Endodermal cell (in vitro differentiated cells): Measurements from ENCODE around the gene PSMA2. TPM values are rescaled to one million over a fixed set of nuclear protein-coding genes. Genes with fewer than 3 reads are reported as not detected.
A peak's percentile ranks its signal among the peaks of the same experiment; 100 is the strongest.

Experiments
- DNase-seq: peaks from one replicate; pipeline ENCODE4 v3.0.0-alpha.2; 2017
- H3K27ac ChIP-seq: 2 replicates; pipeline ENCODE4 v1.5.1; 2013; ENCODE audit warnings: mild to moderate bottlenecking, low read depth, low read length, moderate library complexity
- H3K27me3 ChIP-seq: 2 replicates; pipeline ENCODE4 v1.6.1; 2013; ENCODE audit warnings: mild to moderate bottlenecking, low read length, moderate library complexity; ENCODE audit not compliant: insufficient read depth, control insufficient read depth, poor library complexity, severe bottlenecking
- H3K36me3 ChIP-seq: 2 replicates; pipeline ENCODE4 v1.7.0; 2013; ENCODE audit warnings: mild to moderate bottlenecking, low read length, moderate library complexity; ENCODE audit not compliant: control insufficient read depth, insufficient read depth
- H3K4me1 ChIP-seq: one replicate; pipeline ENCODE4 v1.7.0; 2013; ENCODE audit warnings: low read length; ENCODE audit not compliant: control insufficient read depth, insufficient read depth
- H3K4me3 ChIP-seq: 2 replicates; pipeline ENCODE4 v1.5.1; 2013; ENCODE audit warnings: mild to moderate bottlenecking, low read length, moderate library complexity
- H3K9ac ChIP-seq: 2 replicates; pipeline ENCODE4 v1.6.1; 2013; ENCODE audit warnings: mild to moderate bottlenecking, low read length, moderate library complexity; ENCODE audit not compliant: poor library complexity, severe bottlenecking; ENCODE audit errors: extremely low read depth
- H3K9me3 ChIP-seq: 2 replicates; pipeline ENCODE4 v1.6.1; 2013; ENCODE audit warnings: mild to moderate bottlenecking, low read length, moderate library complexity; ENCODE audit not compliant: control insufficient read depth
- H3K27ac Mint-ChIP-seq: 2 replicates; pipeline ENCODE4 v1.8.0; 2020; ENCODE audit warnings: mixed read lengths
- H3K27me3 Mint-ChIP-seq: 2 replicates; pipeline ENCODE4 v1.8.0; 2021; ENCODE audit warnings: mild to moderate bottlenecking, mixed read lengths; ENCODE audit not compliant: insufficient read depth
- H3K36me3 Mint-ChIP-seq: 2 replicates; pipeline ENCODE4 v1.8.0; 2020; ENCODE audit warnings: low read depth, mixed read lengths
- H3K4me1 Mint-ChIP-seq: 2 replicates; pipeline ENCODE4 v1.8.0; 2020; ENCODE audit warnings: mixed read lengths
- H3K4me3 Mint-ChIP-seq: 2 replicates; pipeline ENCODE4 v1.8.0; 2020; ENCODE audit warnings: mild to moderate bottlenecking, moderate library complexity, mixed read lengths
- H3K9me3 Mint-ChIP-seq: 2 replicates; pipeline ENCODE4 v1.8.0; 2020; ENCODE audit warnings: mild to moderate bottlenecking, mixed read lengths
- WGBS, 2 experiments: methylation state at CpG; one replicate each; pipeline versions ENCODE4 v1.1.5 to v1.1.7; 2013; ENCODE audit warnings: missing lambda C conversion rate in 2 of 2, mixed read lengths in 1 of 2; ENCODE audit not compliant: insufficient coverage in 1 of 2, insufficient read length in 1 of 2; 5-methylcytosine and 5-hydroxymethylcytosine counted together
- total RNA-seq, 2 donors: library from RNA; stranded (reverse); fragmentation: NEBNext Ultra II Directional in 1 of 2; extraction: Animal tissue kit (Norgen Biotek cat#: 25700) in 1 of 2; gene quantifications; 2 replicates in 1 of 2; 3 replicates in 1 of 2; pipeline ENCODE4 v1.2.1, GENCODE V29; 2021
- TF ChIP-seq, protein P1 (sequence below): fragments of 200-600 bp; sonication (generic); conservative IDR thresholded peaks from 2 replicates; pipeline ENCODE4 v1.5.0; 2021; ENCODE audit warnings: antibody characterized with exemption, mild to moderate bottlenecking

Gene PSMA2
- total RNA-seq, 2 donors from 2014 or later = 163 to 191 TPM

DNA sequence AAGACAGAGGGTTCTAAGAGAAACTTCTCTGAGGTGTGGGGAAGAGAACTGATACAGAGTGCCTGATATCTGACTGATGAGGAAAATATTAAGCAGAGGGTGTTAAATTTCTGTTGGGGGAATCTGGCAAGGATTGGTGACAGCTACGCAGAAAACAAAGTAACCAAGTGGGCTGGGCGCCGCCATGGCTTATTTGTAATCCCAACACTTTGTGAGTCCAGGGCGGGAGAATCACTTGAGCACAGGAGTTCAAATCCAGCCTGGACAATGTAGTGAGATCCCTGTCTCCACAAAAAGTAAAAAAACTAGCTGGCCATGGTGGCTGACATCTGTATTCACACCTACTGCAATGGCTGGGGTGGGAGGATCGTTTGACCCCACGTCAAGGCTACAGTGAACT is 18.0 kb downstream of the PSMA2 start:
- no peak overlapping the region for H3K9ac ChIP-seq

DNA sequence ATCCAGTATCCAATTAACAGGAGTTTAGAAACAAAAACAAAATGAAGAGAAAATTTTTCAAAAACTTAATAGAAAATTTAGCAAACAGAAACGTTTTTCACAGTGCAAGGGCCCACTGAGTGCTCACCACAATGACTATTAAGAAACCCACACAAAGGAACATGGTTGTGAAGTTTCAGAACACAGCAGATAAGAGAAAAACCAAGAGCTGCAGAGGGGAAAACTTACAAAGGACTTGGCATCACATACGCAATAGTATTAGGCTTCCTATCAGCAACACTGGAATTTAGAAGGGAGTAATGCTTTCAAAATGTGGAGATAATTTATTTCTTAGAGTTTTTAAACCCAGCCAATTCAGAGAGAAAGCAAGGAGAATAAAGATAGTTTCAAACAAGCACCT is 18.4 kb downstream of the PSMA2 start:
- Mint-ChIP-seq H3K27ac (no peak overlapping the region), H3K4me1 (peaks cover 37% of the 10 kb centered on the region)

More for the DNA sequence above, 18.0 kb downstream of the PSMA2 start:
- H3K27ac ChIP-seq = no peak overlapping the region
- 72 to 80% methylated on average over 4 to 6 of the region's 6 CpGs for WGBS, 2 experiments
- H3K9me3 ChIP-seq = no peaks in the 10 kb centered on the region
- H3K4me1 Mint-ChIP-seq = peaks cover 35% of the 10 kb centered on the region
- no peak for DNase-seq
- no peak overlapping the region for H3K4me3 Mint-ChIP-seq
- no peak overlapping the region for H3K27ac Mint-ChIP-seq
- TF ChIP-seq, protein P1, sequence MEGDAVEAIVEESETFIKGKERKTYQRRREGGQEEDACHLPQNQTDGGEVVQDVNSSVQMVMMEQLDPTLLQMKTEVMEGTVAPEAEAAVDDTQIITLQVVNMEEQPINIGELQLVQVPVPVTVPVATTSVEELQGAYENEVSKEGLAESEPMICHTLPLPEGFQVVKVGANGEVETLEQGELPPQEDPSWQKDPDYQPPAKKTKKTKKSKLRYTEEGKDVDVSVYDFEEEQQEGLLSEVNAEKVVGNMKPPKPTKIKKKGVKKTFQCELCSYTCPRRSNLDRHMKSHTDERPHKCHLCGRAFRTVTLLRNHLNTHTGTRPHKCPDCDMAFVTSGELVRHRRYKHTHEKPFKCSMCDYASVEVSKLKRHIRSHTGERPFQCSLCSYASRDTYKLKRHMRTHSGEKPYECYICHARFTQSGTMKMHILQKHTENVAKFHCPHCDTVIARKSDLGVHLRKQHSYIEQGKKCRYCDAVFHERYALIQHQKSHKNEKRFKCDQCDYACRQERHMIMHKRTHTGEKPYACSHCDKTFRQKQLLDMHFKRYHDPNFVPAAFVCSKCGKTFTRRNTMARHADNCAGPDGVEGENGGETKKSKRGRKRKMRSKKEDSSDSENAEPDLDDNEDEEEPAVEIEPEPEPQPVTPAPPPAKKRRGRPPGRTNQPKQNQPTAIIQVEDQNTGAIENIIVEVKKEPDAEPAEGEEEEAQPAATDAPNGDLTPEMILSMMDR = no peak
- H3K36me3 Mint-ChIP-seq = peaks cover 53% of the 10 kb centered on the region
- peaks cover 52% of the 10 kb centered on the region for H3K36me3 ChIP-seq
- H3K4me1 ChIP-seq = peaks cover 3% of the 10 kb centered on the region
- no peaks in the 10 kb centered on the region for H3K27me3 Mint-ChIP-seq
- H3K4me3 ChIP-seq = no peak overlapping the region
- H3K9me3 Mint-ChIP-seq = no peaks in the 10 kb centered on the region
- H3K27me3 ChIP-seq = no peaks in the 10 kb centered on the region

DNA sequence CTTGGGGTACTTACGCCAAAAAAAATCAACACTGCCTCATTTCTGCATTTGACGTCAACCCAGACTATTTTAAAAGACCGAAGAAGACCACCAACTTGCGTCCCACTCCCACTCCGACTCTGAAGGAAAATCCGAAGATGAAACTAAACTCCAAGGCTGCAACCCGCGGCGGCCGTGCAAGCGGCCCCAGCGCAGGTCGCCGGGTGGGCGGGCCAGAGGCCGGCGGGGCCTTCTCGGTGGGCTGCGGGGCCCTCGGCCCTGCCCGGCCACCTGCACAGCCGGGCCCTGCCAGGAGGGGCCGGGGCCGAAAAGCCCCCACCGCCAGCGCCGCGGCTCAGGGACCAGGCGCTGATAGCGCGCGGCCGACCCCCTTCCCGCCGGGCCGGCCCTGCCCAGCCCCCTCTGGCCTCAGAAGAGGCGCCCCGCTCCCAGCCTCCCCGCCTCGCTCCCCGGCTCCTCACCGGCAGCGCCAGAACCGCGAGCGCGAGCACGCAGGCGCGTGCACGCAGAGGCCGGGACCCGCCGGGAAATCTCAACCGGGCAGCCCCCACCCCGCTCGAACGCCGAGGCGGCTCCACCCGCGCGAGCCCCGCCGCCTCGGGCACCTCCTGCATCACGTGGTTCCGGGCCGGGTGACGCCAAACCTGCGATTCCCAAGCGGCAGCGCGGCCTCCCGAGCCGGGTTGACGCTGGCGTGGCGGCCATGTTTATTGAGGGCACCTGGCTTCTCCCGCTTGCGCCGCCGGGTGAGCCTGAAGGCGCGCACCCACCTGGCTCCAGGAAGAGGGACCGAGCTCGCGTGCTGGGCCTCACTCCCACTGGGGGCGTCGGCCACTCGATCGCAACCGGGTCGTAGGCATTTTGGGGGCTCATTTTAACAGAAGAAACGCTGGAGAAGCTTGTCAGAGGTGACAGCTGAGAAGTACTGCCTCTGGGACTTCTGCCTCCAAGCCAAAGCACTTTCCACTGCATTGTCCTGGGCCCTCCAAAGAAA is 20.2 kb downstream of the PSMA2 start, which contains the start of gene C7orf25:
C7orf25 (minus strand) TSS at position 617 of the 994 bp plus-strand sequence. CDS start 1,170 bp downstream, outside the sequence.
- DNase-seq = peak; percentile 99
- WGBS, 2 experiments = 0 to 1% methylated on average over 18 to 95 of the region's 95 CpGs

More for the DNA sequence above, 18.4 kb downstream of the PSMA2 start:
- Histone ChIP-seq H3K9me3 (no peaks in the 10 kb centered on the region), H3K9ac (no peak overlapping the region), H3K27ac (no peak overlapping the region), H3K27me3 (no peaks in the 10 kb centered on the region), H3K4me3 (no peak overlapping the region), H3K4me1 (peaks cover 3% of the 10 kb centered on the region), H3K36me3 (peaks cover 50% of the 10 kb centered on the region)
- DNase-seq = no peak
- Mint-ChIP-seq H3K4me3 (no peak overlapping the region), H3K36me3 (peaks cover 48% of the 10 kb centered on the region), H3K9me3 (no peaks in the 10 kb centered on the region), H3K27me3 (no peaks in the 10 kb centered on the region)
- WGBS, 2 experiments = 81 to 88% methylated on average over 1 to 2 of the region's 2 CpGs
- TF ChIP-seq, protein P1 = no peak

More for the DNA sequence above, 20.2 kb downstream of the PSMA2 start, which contains the start of gene C7orf25:
- H3K9ac ChIP-seq = peak within 1 kb of the TSS; percentile 77
- H3K9me3 Mint-ChIP-seq = no peaks in the 10 kb centered on the region
- peak within 1 kb of the TSS; percentile 95 for H3K27ac Mint-ChIP-seq
- H3K27ac ChIP-seq = peak within 1 kb of the TSS; percentile 74
- H3K4me3 Mint-ChIP-seq = peak within 1 kb of the TSS; percentile 81
- peak within 1 kb of the TSS; percentile 94 for H3K4me3 ChIP-seq
- TF ChIP-seq, protein P1 = no peak
- H3K4me1 ChIP-seq = peaks cover 3% of the 10 kb centered on the region
- no peaks in the 10 kb centered on the region for H3K27me3 Mint-ChIP-seq
- H3K9me3 ChIP-seq = no peaks in the 10 kb centered on the region
- H3K36me3 ChIP-seq = peaks cover 34% of the 10 kb centered on the region
- peaks cover 37% of the 10 kb centered on the region for H3K4me1 Mint-ChIP-seq
- no peaks in the 10 kb centered on the region for H3K27me3 ChIP-seq
- peaks cover 36% of the 10 kb centered on the region for H3K36me3 Mint-ChIP-seq
